Measurements from ENCODE around the gene CLIC1. TPM values are rescaled to one million over a fixed set of nuclear protein-coding genes. Genes with fewer than 3 reads are reported as not detected.

Gene CLIC1
- total RNA-seq, 6 donors from 2014 or later: 138 to 497 (median 277) TPM

- Histone ChIP-seq H3K4me1 (peaks cover 0 to 8% (median 1%) of the 10 kb centered on the region in 4 donors), H3K27me3 (no peaks in the 10 kb centered on the region), H3K4me3 (no peak overlapping the region), H3K9me3 (no peaks in the 10 kb centered on the region), H3K36me3 (peaks cover 21 to 94% (median 75%) of the 10 kb centered on the region in 4 donors), H3K27ac (no peak overlapping the region)
- no peak for ATAC-seq (ENCODE audit: low FRiP score in 2 of 2)
- no peak for DNase-seq
- 90 to 92% methylated on average over 6 of the region's 6 CpGs for WGBS, 2 donors
- TF ChIP-seq POLR2A (IDR thresholded peaks at IDR 0.05): no peak
These were observed 42.8 kb downstream of the CLIC1 start for GRCh38 chr6:31693535-31693934.

GRCh38 chr6:31692886-31693285, 43.4 kb downstream of the CLIC1 start:
- H3K27me3 ChIP-seq: no peaks in the 10 kb centered on the region
- no peak overlapping the region for H3K27ac ChIP-seq
- no peak overlapping the region for H3K4me3 ChIP-seq
- H3K36me3 ChIP-seq: peaks cover 21 to 95% (median 80%) of the 10 kb centered on the region in 4 donors
- WGBS, 2 donors: 84 to 93% methylated on average over 9 of the region's 9 CpGs
- H3K9me3 ChIP-seq: no peaks in the 10 kb centered on the region
- TF ChIP-seq CTCF (IDR thresholded peaks at IDR 0.05) (no peak), POLR2AphosphoS5 (IDR thresholded peaks at IDR 0.05) (no peak), EP300 (IDR thresholded peaks at IDR 0.05) (no peak), POLR2A (IDR thresholded peaks at IDR 0.05) (no peak)
- peaks cover 0 to 1% (median 0%) of the 10 kb centered on the region in 4 donors for H3K4me1 ChIP-seq
- ATAC-seq (ENCODE audit: low FRiP score in 2 of 2) (no peak), DNase-seq (no peak)

DNA sequence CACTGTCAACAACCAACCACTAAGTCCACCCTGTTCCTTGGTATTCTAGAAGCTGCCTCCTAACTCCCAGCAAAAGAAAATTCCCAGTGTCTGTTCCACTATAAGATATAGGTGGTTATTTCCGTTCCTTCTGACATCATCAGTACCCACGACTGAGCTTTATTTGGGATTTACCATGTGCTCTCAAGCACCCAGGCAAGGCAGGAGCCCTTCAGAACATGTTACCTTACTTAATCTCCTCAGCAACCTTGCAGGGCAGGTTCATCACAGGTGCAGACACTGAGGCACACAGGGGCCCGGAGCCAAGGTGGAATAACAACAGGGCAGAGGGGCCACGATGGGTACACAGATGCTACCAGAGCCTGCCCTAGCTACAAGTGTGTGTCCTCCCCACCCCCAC, 44.0 kb downstream of the CLIC1 start:
- TF ChIP-seq POLR2A (IDR thresholded peaks at IDR 0.05) (no peak), CTCF (IDR thresholded peaks at IDR 0.05) (no peak), POLR2AphosphoS5 (IDR thresholded peaks at IDR 0.05) (no peak), EP300 (IDR thresholded peaks at IDR 0.05) (no peak)
- Histone ChIP-seq H3K9me3 (no peaks in the 10 kb centered on the region), H3K4me3 (no peak overlapping the region), H3K27ac (no peak overlapping the region), H3K4me1 (no peaks in the 10 kb centered on the region), H3K27me3 (no peaks in the 10 kb centered on the region), H3K36me3 (peaks cover 21 to 97% (median 84%) of the 10 kb centered on the region in 4 donors)
- DNase-seq (no peak), ATAC-seq (ENCODE audit: low FRiP score in 2 of 2) (no peak)
- 91 to 95% methylated on average over 4 of the region's 4 CpGs for WGBS, 2 donors

- no peak overlapping the region for H3K4me3 ChIP-seq
- no peaks in the 10 kb centered on the region for H3K4me1 ChIP-seq
- no peaks in the 10 kb centered on the region for H3K27me3 ChIP-seq
- DNase-seq (no peak), ATAC-seq (ENCODE audit: low FRiP score in 2 of 2) (no peak)
- H3K27ac ChIP-seq: no peak overlapping the region
- peaks cover 21 to 99% (median 88%) of the 10 kb centered on the region in 4 donors for H3K36me3 ChIP-seq
- no peak for TF ChIP-seq EP300 (IDR thresholded peaks at IDR 0.05)
- TF ChIP-seq CTCF (IDR thresholded peaks at IDR 0.05): no peak
- TF ChIP-seq POLR2A (IDR thresholded peaks at IDR 0.05): no peak
- no peak for TF ChIP-seq POLR2AphosphoS5 (IDR thresholded peaks at IDR 0.05)
- 97 to 98% methylated on average over 10 to 12 of the region's 12 CpGs for WGBS, 2 donors
- no peaks in the 10 kb centered on the region for H3K9me3 ChIP-seq
These were observed 44.7 kb downstream of the CLIC1 start for GRCh38 chr6:31691564-31692108.

GRCh38 chr6:31691078-31691463, 45.3 kb downstream of the CLIC1 start:
- 87 to 90% methylated on average over 6 of the region's 6 CpGs for WGBS, 2 donors
- TF ChIP-seq EP300 (IDR thresholded peaks at IDR 0.05) (no peak), POLR2A (IDR thresholded peaks at IDR 0.05) (no peak), POLR2AphosphoS5 (IDR thresholded peaks at IDR 0.05) (no peak), CTCF (IDR thresholded peaks at IDR 0.05) (no peak)
- DNase-seq (no peak), ATAC-seq (ENCODE audit: low FRiP score in 2 of 2) (no peak)
- Histone ChIP-seq H3K27me3 (no peaks in the 10 kb centered on the region), H3K4me3 (no peak overlapping the region), H3K9me3 (no peaks in the 10 kb centered on the region), H3K27ac (peak overlapping the region in 1 of 4 donors; percentile 10), H3K4me1 (no peaks in the 10 kb centered on the region), H3K36me3 (peaks cover 21 to 99% (median 90%) of the 10 kb centered on the region in 4 donors)
